GM19438 (cell line): ENCODE measurements around the gene UBXN4.
"Not testable (repeated sequence)": the region's sequence is repeated elsewhere in the genome, so short reads cannot be mapped to it uniquely, and the experiment has no call there.

Source experiments
- ATAC-seq: cut with Tn5 transposase; IDR thresholded peaks from one replicate; pipeline ENCODE4 v1.9.1; 2021; ENCODE audit warnings: low read depth; ENCODE audit not compliant: unreplicated experiment

UBXN4 gene

GRCh38 chr2:135756692-135757091 is 15.0 kb downstream of the UBXN4 start:
- no peak for ATAC-seq

GRCh38 chr2:135762022-135762421 is 20.4 kb downstream of the UBXN4 start:
- ATAC-seq: no peak

DNA sequence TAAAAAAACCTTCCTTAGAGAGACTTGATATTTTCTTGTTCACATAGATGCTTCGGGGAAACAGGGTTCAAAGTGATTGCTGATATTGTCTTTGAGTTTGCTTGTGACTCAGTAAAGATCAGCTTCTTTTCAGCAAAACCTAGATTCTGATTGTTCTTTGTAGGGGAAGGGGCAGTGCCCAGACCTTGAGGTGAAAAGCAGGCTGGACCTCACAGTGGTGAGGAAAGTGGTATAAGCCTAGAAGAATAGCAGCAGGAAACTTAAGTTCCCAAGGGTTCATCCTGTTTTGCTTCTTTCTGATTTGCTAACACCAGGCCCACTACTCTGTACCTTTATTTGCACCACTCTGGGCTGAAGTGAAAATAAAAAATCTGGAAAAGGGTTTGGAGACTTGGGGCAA is 20.9 kb downstream of the UBXN4 start:
- ATAC-seq: no peak

DNA sequence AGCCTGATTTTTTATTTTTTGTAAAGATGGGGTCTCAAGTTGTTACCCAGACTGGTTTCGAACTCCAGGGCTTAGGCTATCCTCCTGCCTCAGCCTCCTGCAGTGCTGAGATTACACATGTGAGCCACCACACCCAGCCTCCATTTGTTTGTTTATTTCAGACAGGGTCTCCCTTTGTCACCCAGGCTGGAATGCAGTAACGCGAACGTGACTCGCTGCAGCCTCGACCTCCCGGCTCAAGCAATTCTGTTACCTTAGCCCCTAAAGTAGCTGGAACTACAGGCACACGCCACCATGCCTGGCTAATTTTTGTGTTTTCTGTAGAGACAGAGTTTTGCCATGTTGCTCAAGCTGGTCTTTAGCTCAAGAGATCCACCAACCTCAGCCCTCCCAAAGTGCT is 27.2 kb downstream of the UBXN4 start:
- no peak for ATAC-seq

DNA sequence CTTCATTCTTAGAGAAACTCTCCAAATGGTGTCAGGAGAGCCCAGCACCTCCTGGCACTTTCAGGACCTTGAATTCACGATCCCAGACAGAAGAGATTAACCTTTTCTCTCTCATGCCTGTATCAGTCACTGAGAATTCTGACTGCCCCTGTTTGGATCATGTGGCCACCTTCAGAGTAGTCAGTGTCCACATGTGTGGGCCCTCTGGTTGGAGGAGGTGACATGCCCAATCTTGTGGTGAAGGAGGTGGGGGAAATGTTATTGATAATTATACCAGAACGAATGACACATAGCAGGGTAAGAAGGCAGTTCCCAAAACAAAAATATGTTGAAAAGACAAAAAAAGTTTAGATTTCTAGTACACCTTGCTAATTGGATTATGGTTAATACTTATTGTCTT is 31.7 kb downstream of the UBXN4 start:
- ATAC-seq: no peak

GRCh38 chr2:135773917-135774316 is 32.3 kb downstream of the UBXN4 start:
- ATAC-seq: no peak

DNA sequence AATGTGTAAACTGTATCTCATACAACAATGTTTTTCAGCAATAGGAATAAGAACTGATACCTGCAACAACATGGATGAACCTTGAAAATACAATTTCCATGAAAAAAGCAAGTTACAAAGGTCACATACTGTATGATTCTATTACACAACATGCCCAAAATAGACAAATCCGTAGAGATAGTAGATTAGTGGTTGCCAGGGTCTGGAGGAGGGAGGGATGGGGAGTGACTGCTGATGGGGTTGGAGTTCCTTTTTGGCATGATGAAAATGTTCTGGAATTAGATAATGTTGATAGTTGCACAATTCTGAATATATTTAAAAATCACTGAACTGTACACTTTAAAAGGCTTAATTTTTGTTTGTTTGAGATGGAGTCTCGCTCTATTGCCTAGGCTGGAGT is 33.8 kb downstream of the UBXN4 start:
- no peak for ATAC-seq

DNA sequence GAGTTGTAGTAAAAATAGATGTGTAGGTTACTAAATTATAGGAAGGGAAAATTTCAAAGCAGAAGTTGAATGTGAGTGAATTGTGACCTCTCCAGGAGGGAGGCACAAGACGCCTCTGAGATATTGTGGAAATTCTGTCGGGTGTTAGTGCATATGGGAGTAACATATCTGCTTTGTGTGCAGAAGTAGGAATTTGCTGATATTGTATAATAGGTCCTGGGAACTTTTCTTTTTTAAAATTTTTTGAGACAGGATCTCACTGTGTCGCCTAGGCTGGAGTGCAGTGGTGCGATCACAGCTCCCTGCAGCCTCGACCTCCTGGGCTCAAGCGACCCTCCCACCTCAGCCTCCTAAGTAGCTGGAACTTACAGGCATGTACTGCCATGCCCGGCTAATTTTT is 34.7 kb downstream of the UBXN4 start:
- ATAC-seq: no peak

DNA sequence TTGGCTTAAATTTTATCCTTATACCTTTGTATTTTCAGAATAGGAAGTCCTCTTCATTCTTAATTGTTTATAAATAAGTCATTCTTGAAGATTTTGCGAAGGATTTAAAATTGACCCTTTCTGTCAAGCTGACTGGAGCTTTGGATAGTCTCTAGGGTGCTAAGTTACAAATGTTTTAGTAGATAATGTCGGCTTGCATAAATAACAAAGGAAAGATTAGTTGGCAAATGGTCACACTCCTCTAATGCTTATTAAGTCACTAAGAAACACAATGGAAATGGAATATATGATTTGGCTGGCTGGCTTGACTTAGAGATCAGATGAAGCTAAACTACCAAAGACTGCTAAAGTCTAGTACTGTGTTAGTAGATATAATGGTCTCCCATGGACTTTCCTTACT is 40.6 kb downstream of the UBXN4 start:
- ATAC-seq: no peak

GRCh38 chr2:135783439-135783838 is 41.8 kb downstream of the UBXN4 start:
- ATAC-seq: no peak

- ATAC-seq: no peak
These were observed 43.4 kb downstream of the UBXN4 start for GRCh38 chr2:135785032-135785431.

- no peak for ATAC-seq
These were observed 45.2 kb downstream of the UBXN4 start for GRCh38 chr2:135786823-135787222.

DNA sequence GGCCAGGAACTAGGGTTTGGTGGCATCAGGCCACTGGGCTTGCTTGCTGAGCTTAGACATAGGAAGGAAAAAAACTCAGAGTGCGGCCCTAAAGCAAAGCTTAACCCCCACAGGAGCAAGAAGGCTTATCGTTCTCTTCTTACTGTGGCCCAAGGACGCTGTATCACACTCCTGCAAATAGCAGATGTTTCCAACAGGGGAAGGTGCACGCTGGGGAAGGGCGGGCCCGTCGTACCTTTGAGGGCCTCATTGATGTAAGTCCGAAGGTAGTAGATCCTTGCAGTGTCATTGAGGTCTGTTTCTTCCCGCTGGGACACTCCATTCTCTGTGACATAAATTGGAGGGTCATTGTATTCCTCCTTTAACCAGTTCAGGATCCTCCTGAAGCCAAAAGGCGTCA is 48.8 kb downstream of the UBXN4 start:
- no peak for ATAC-seq

- ATAC-seq: no peak
These were observed 49.9 kb downstream of the UBXN4 start for GRCh38 chr2:135791418-135792190.

GRCh38 chr2:135792401-135793150 is 50.9 kb downstream of the UBXN4 start:
- no peak for ATAC-seq

- ATAC-seq: not testable (repeated sequence)
These were observed 54.0 kb downstream of the UBXN4 start for GRCh38 chr2:135795641-135796040.

- ATAC-seq: no peak
These were observed 55.0 kb downstream of the UBXN4 start for GRCh38 chr2:135796606-135797005.

GRCh38 chr2:135797497-135798274 is 56.0 kb downstream of the UBXN4 start:
- ATAC-seq: peak; percentile 74

GRCh38 chr2:135798275-135798705 is 56.6 kb downstream of the UBXN4 start:
- ATAC-seq: no peak

DNA sequence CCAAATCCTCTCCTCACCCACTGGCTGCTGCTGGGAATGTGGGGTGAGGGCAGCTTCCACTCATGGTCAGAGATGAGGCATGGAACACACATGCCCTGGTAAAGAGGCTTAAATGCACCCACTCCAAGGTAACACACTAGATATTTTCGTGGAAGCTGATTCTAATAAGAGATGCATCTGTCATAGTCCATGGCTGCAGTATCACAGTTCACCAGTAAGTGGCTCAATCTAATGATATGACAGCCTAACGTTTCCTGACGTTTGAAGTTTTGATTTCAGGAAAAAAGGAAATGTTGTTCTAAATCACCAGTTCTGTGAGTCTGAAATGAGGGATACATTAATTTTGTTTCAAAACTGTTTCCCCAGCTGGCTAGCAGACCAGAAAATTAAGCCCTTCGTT is 57.1 kb downstream of the UBXN4 start:
- ATAC-seq: no peak

GRCh38 chr2:135799738-135800137 is 58.1 kb downstream of the UBXN4 start:
- no peak for ATAC-seq
